Breast epithelium (tissue), 3 donors: Measurements from ENCODE around the gene RGMA.

Source experiments
- CTCF ChIP-seq, 3 donors: fragments of 450-650 bp; IDR thresholded peaks; one replicate each; pipeline ENCODE4 v1.5.1; 2016 to 2017; ENCODE audit warnings: antibody characterized with exemption in 3 of 3, mild to moderate bottlenecking in 3 of 3, moderate library complexity in 3 of 3
- POLR2A ChIP-seq: fragments of 450-650 bp; IDR thresholded peaks from one replicate; pipeline ENCODE4 v1.6.1; 2016; ENCODE audit warnings: antibody characterized with exemption, mild to moderate bottlenecking, moderate library complexity

- TF ChIP-seq CTCF (IDR thresholded peaks at IDR 0.05) (no peak), POLR2A (no peak)
Measured at GRCh38 chr15:93018574-93018973, 70.4 kb downstream of the RGMA start.
